CD4-positive, CD25-positive, alpha-beta regulatory T cell (primary cell): ENCODE measurements around the gene GRIA2. TPM values are rescaled to one million over a fixed set of nuclear protein-coding genes. Genes with fewer than 3 reads are reported as not detected.
"Not testable (repeated sequence)": the region's sequence is repeated elsewhere in the genome, so short reads cannot be mapped to it uniquely, and the experiment has no call there.

Experiments
- ATAC-seq, 2 donors: fragments of 150-1000 bp; cut with Tn5 transposase; one replicate each; pipeline ENCODE4 v1.10.0; 2021; ENCODE audit warnings: low read depth in 2 of 2, moderate number of reproducible peaks in 2 of 2, moderate library complexity in 1 of 2
- DNase-seq, 3 donors: peaks; one replicate each; pipeline versions ENCODE4 v3.0.0 to v3.0.0-alpha.2; 2012 to 2022; ENCODE audit warnings: mixed read lengths in 1 of 3
- H3K27ac ChIP-seq: one replicate; pipeline ENCODE4 v1.7.0; 2013; ENCODE audit warnings: mild to moderate bottlenecking, low read length; ENCODE audit not compliant: insufficient read depth, poor library complexity, severe bottlenecking
- H3K27me3 ChIP-seq: one replicate; pipeline ENCODE4 v1.7.0; 2013; ENCODE audit warnings: low read length; ENCODE audit not compliant: control insufficient read depth, insufficient read depth
- H3K36me3 ChIP-seq: one replicate; pipeline ENCODE4 v1.7.0; 2013; ENCODE audit warnings: mild to moderate bottlenecking, low read length, moderate library complexity; ENCODE audit not compliant: control insufficient read depth, insufficient read depth
- H3K4me1 ChIP-seq: 2 replicates; pipeline ENCODE4 v1.7.0; 2013; ENCODE audit warnings: mild to moderate bottlenecking, low read length; ENCODE audit not compliant: insufficient read depth, control insufficient read depth, poor library complexity, severe bottlenecking
- H3K4me3 ChIP-seq: one replicate; pipeline ENCODE4 v1.7.0; 2013; ENCODE audit warnings: low read depth, mild to moderate bottlenecking, low read length, moderate library complexity
- H3K9me3 ChIP-seq, 2 experiments: 1 replicate in 1 of 2; 2 replicates in 1 of 2; pipeline ENCODE4 v1.7.0; 2013; ENCODE audit warnings: low read length in 2 of 2, mild to moderate bottlenecking in 1 of 2, moderate library complexity in 1 of 2; ENCODE audit not compliant: control insufficient read depth in 2 of 2
- H3K27ac Mint-ChIP-seq, 3 donors: one replicate each; pipeline ENCODE4 v1.8.0; 2020 to 2022; ENCODE audit warnings: mild to moderate bottlenecking in 3 of 3, mixed read lengths in 3 of 3, moderate library complexity in 2 of 3
- H3K27me3 Mint-ChIP-seq: one replicate; pipeline ENCODE4 v1.8.0; 2022; ENCODE audit warnings: mild to moderate bottlenecking, mixed read lengths
- H3K36me3 Mint-ChIP-seq: one replicate; pipeline ENCODE4 v1.8.0; 2020; ENCODE audit warnings: mixed read lengths
- H3K4me1 Mint-ChIP-seq, 4 donors: one replicate each; pipeline ENCODE4 v1.8.0; 2020 to 2022; ENCODE audit warnings: mixed read lengths in 4 of 4, mild to moderate bottlenecking in 1 of 4
- H3K4me3 Mint-ChIP-seq, 4 donors: one replicate each; pipeline ENCODE4 v1.8.0; 2020 to 2022; ENCODE audit warnings: mild to moderate bottlenecking in 4 of 4, mixed read lengths in 4 of 4, moderate library complexity in 3 of 4
- H3K9me3 Mint-ChIP-seq, 7 donors: one replicate each; pipeline ENCODE4 v1.8.0; 2020 to 2022; ENCODE audit warnings: mixed read lengths in 7 of 7, mild to moderate bottlenecking in 3 of 7, moderate library complexity in 2 of 7
- polyA plus RNA-seq, 4 donors: library from polyadenylated mRNA; unstranded; fragments of 300-500 nt; fragmentation: Illumina TruSeq; gene quantifications; one replicate each; pipeline ENCODE4 v1.2.3, GENCODE V29; 2021
- total RNA-seq: library from RNA; stranded (reverse); gene quantifications from one replicate; pipeline ENCODE4 v1.2.3, GENCODE V29; 2022

GRIA2 gene
- total and polyA plus RNA-seq, 5 donors from 2014 or later = not detected

- H3K9me3 ChIP-seq = no peaks in the 10 kb centered on the region
Measured at GRCh38 chr4:157226035-157226434, 5.5 kb downstream of the GRIA2 start.

DNA sequence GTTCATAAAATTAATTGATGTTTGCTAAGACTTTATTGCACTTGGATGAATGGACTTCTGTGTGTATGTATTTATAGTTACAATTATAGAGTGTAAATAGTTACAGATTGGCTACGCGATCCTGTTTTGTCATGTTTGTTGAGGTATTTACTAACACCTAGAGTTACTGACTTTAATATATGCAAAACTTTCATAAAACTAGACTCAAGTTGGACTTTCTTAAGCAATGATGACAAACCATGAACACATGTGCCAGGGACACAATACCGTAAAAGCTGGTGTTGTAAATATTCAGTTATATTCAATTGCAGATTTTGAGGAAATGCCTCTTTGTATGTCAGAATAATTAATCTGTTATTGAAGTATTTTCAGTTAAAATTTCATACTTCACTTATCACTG, 6.1 kb downstream of the GRIA2 start:
- Mint-ChIP-seq H3K9me3 (peaks cover 0 to 12% (median 5%) of the 10 kb centered on the region in 7 donors), H3K27me3 (peaks cover 2% of the 10 kb centered on the region), H3K27ac (no peak overlapping the region), H3K36me3 (no peaks in the 10 kb centered on the region), H3K4me3 (no peak overlapping the region), H3K4me1 (no peaks in the 10 kb centered on the region)
- H3K9me3 ChIP-seq = peaks cover 0 to 4% of the 10 kb centered on the region in 2 experiments
- no peaks in the 10 kb centered on the region for H3K36me3 ChIP-seq
- no peaks in the 10 kb centered on the region for H3K27me3 ChIP-seq
- H3K27ac ChIP-seq = no peak overlapping the region
- ATAC-seq (no peak), DNase-seq (no peak)
- H3K4me3 ChIP-seq = no peak overlapping the region
- no peaks in the 10 kb centered on the region for H3K4me1 ChIP-seq

More at GRCh38 chr4:157226035-157226434, 5.5 kb downstream of the GRIA2 start:
- no peak overlapping the region for H3K27ac Mint-ChIP-seq
- no peak for DNase-seq
- no peaks in the 10 kb centered on the region for H3K36me3 Mint-ChIP-seq
- Histone ChIP-seq H3K36me3 (no peaks in the 10 kb centered on the region), H3K27ac (no peak overlapping the region), H3K4me3 (no peak overlapping the region), H3K4me1 (no peaks in the 10 kb centered on the region), H3K27me3 (no peaks in the 10 kb centered on the region)
- peaks cover 6% of the 10 kb centered on the region for H3K27me3 Mint-ChIP-seq
- H3K4me3 Mint-ChIP-seq = no peak overlapping the region
- peaks cover 0 to 15% (median 5%) of the 10 kb centered on the region in 7 donors for H3K9me3 Mint-ChIP-seq
- H3K4me1 Mint-ChIP-seq = no peaks in the 10 kb centered on the region
- ATAC-seq = no peak

GRCh38 chr4:157231525-157231924, 11.0 kb downstream of the GRIA2 start:
- ATAC-seq (no peak), DNase-seq (no peak)
- Histone ChIP-seq H3K27me3 (no peaks in the 10 kb centered on the region), H3K9me3 (peaks cover 2 to 4% of the 10 kb centered on the region in 2 experiments), H3K27ac (no peak overlapping the region), H3K4me1 (no peaks in the 10 kb centered on the region), H3K36me3 (no peaks in the 10 kb centered on the region), H3K4me3 (no peak overlapping the region)
- H3K27me3 Mint-ChIP-seq = no peaks in the 10 kb centered on the region
- no peak overlapping the region for H3K4me3 Mint-ChIP-seq
- H3K27ac Mint-ChIP-seq = no peak overlapping the region
- peaks cover 0 to 12% (median 2%) of the 10 kb centered on the region in 7 donors for H3K9me3 Mint-ChIP-seq
- H3K36me3 Mint-ChIP-seq = no peaks in the 10 kb centered on the region
- H3K4me1 Mint-ChIP-seq = no peaks in the 10 kb centered on the region

GRCh38 chr4:157242871-157243270, 22.3 kb downstream of the GRIA2 start:
- H3K9me3 ChIP-seq = no peaks in the 10 kb centered on the region
- ATAC-seq = no peak
- Mint-ChIP-seq H3K36me3 (no peaks in the 10 kb centered on the region), H3K27me3 (no peaks in the 10 kb centered on the region), H3K4me3 (no peak overlapping the region), H3K9me3 (peaks cover 0 to 30% (median 2%) of the 10 kb centered on the region in 7 donors), H3K27ac (no peak overlapping the region), H3K4me1 (no peaks in the 10 kb centered on the region)
- no peaks in the 10 kb centered on the region for H3K36me3 ChIP-seq
- H3K4me3 ChIP-seq = no peak overlapping the region
- no peaks in the 10 kb centered on the region for H3K4me1 ChIP-seq
- no peaks in the 10 kb centered on the region for H3K27me3 ChIP-seq
- H3K27ac ChIP-seq = no peak overlapping the region
- DNase-seq = no peak

GRCh38 chr4:157244348-157244747, 23.8 kb downstream of the GRIA2 start:
- Mint-ChIP-seq H3K36me3 (no peaks in the 10 kb centered on the region), H3K9me3 (peaks cover 0 to 30% (median 3%) of the 10 kb centered on the region in 7 donors), H3K27ac (no peak overlapping the region), H3K4me1 (no peaks in the 10 kb centered on the region), H3K4me3 (no peak overlapping the region), H3K27me3 (no peaks in the 10 kb centered on the region)
- no peak for DNase-seq
- Histone ChIP-seq H3K36me3 (no peaks in the 10 kb centered on the region), H3K4me1 (no peaks in the 10 kb centered on the region), H3K9me3 (no peaks in the 10 kb centered on the region), H3K27ac (no peak overlapping the region), H3K27me3 (no peaks in the 10 kb centered on the region), H3K4me3 (no peak overlapping the region)
- no peak for ATAC-seq

DNA sequence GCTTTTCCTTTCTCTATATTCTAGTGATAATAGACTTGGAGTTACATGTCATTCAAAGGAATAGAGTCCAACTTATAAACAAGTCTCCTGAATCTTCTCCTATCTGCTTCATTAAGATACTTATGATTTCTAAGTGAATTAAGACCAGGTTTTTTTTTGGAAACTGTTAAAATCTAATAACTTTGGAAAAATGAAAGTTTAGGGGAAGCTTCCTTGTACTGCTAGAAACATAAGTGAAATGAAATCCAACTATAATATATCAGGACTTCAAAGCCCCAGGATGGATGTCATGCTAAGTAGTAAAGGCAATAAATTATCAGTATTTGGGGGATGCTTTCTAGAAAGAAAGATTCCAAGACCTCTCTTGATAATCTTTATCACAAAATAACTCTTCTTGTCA, 24.8 kb downstream of the GRIA2 start:
- H3K4me3 ChIP-seq = no peak overlapping the region
- Mint-ChIP-seq H3K4me3 (no peak overlapping the region), H3K9me3 (peaks cover 0 to 29% (median 2%) of the 10 kb centered on the region in 7 donors), H3K4me1 (no peaks in the 10 kb centered on the region), H3K36me3 (no peaks in the 10 kb centered on the region), H3K27ac (no peak overlapping the region), H3K27me3 (no peaks in the 10 kb centered on the region)
- ATAC-seq (no peak), DNase-seq (no peak)
- H3K27me3 ChIP-seq = no peaks in the 10 kb centered on the region
- no peaks in the 10 kb centered on the region for H3K4me1 ChIP-seq
- H3K27ac ChIP-seq = no peak overlapping the region
- no peaks in the 10 kb centered on the region for H3K36me3 ChIP-seq
- no peaks in the 10 kb centered on the region for H3K9me3 ChIP-seq

GRCh38 chr4:157246964-157247363, 26.4 kb downstream of the GRIA2 start:
- Histone ChIP-seq H3K27ac (no peak overlapping the region), H3K4me1 (no peaks in the 10 kb centered on the region), H3K4me3 (no peak overlapping the region), H3K36me3 (no peaks in the 10 kb centered on the region), H3K27me3 (no peaks in the 10 kb centered on the region), H3K9me3 (no peaks in the 10 kb centered on the region)
- Mint-ChIP-seq H3K9me3 (peaks cover 0 to 22% (median 1%) of the 10 kb centered on the region in 7 donors), H3K4me3 (no peak overlapping the region), H3K4me1 (no peaks in the 10 kb centered on the region), H3K27me3 (no peaks in the 10 kb centered on the region), H3K27ac (no peak overlapping the region), H3K36me3 (no peaks in the 10 kb centered on the region)
- ATAC-seq (no peak), DNase-seq (no peak)

- H3K4me3 Mint-ChIP-seq, H3K36me3 ChIP-seq, H3K27ac ChIP-seq, H3K4me3 ChIP-seq, H3K4me1 ChIP-seq, H3K27me3 ChIP-seq, H3K4me1 Mint-ChIP-seq, DNase-seq, H3K27ac Mint-ChIP-seq, H3K36me3 Mint-ChIP-seq, H3K27me3 Mint-ChIP-seq, ATAC-seq: not testable (repeated sequence)
- H3K9me3 ChIP-seq = peaks cover 2 to 11% of the 10 kb centered on the region in 2 experiments
- peaks cover 5 to 32% (median 8%) of the 10 kb centered on the region in 7 donors for H3K9me3 Mint-ChIP-seq
Measured at GRCh38 chr4:157258165-157258564, 37.6 kb downstream of the GRIA2 start.
